ENCODE data around the gene FKBP1C.
"Not testable (repeated sequence)": the region's sequence is repeated elsewhere in the genome, so short reads cannot be mapped to it uniquely, and the experiment has no call there.

Gene FKBP1C

DNA sequence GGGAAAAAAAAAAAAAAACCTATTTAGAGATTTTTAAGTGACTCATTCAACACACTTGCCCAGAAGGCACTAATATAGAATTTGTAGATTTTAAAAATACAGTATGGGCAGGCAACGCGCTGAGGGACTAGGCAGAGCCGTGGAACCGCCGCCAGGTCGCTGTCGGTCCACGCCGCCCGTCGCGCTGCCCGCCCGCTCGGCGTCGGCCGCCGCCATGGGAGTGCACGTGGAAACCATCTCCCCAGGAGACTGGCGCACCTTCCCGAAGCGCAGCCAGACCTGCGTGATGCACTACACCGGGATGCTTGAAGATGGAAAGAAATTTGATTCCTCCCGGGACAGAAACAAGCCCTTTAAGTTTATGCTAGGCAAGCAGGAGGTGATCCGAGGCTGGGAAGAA lies at the start of gene FKBP1C:
Gene FKBP1C (plus strand): TSS at position 127 of the 400 bp plus-strand sequence.
- H3K4me3 ChIP-seq (ENCODE audit: low read length); H3K9me3 ChIP-seq (ENCODE audit: low read length); H3K4me1 ChIP-seq (ENCODE audit: insufficient read depth, low read length); H3K36me3 ChIP-seq (ENCODE audit: insufficient read depth, low read length); H3K27me3 ChIP-seq (ENCODE audit: insufficient read depth, low read length); H2AFZ ChIP-seq (ENCODE audit: low read depth, low read length): not testable (repeated sequence)

GRCh38 chr6:63164047-63164803 lies 47.0 kb upstream of the FKBP1C start:
- H3K9me3 ChIP-seq (ENCODE audit: low read length); H3K4me1 ChIP-seq (ENCODE audit: insufficient read depth, low read length); H2AFZ ChIP-seq (ENCODE audit: low read depth, low read length); H3K36me3 ChIP-seq (ENCODE audit: insufficient read depth, low read length); H3K4me3 ChIP-seq (ENCODE audit: low read length); H3K27me3 ChIP-seq (ENCODE audit: insufficient read depth, low read length): not testable (repeated sequence)

DNA sequence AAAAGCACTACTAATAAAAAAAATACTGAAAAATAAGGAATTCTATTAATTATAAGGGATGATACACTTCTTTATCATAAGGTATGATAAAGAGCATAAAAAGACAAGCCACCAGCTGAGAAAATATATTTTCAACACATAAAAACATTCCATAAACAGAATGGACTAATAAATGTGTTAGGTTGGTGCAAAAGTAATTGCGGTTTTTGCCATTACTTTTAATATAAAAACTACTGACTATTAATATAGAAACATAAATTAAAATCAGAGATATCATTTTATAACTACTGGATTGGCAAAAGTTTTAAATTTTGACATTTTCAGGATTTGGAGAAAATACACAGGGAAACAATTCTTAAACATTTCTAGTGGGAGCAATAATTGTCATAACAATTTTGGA lies 37.1 kb upstream of the FKBP1C start:
- no peak overlapping the region for H3K4me3 ChIP-seq (ENCODE audit: low read length)
- H2AFZ ChIP-seq (ENCODE audit: low read depth, low read length) = no peak overlapping the region
- no peaks in the 10 kb centered on the region for H3K27me3 ChIP-seq (ENCODE audit: insufficient read depth, low read length)
- H3K4me1 ChIP-seq (ENCODE audit: insufficient read depth, low read length) = no peaks in the 10 kb centered on the region
- no peaks in the 10 kb centered on the region for H3K36me3 ChIP-seq (ENCODE audit: insufficient read depth, low read length)
- no peaks in the 10 kb centered on the region for H3K9me3 ChIP-seq (ENCODE audit: low read length)

DNA sequence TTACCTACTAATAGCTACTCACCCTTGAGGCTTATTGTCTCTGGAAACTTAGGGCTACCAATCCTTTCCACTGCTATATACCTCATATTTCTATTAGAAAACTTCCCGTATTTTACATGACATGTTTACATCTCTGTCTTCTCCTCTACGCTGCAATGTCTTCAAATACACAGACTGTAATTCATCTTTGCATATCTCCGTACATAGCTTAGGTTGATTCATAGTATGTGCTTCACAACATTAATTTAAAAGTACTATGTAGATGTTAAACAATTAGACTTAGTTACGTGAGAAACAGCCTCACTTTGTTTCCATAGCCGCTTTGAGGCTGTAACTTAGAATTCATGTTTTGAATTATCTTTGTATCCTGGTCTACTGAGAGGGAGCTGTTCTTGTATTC lies 35.1 kb upstream of the FKBP1C start:
- Histone ChIP-seq H3K27me3 (ENCODE audit: insufficient read depth, low read length) (no peaks in the 10 kb centered on the region), H3K36me3 (ENCODE audit: insufficient read depth, low read length) (no peaks in the 10 kb centered on the region), H3K4me1 (ENCODE audit: insufficient read depth, low read length) (no peaks in the 10 kb centered on the region), H3K9me3 (ENCODE audit: low read length) (no peaks in the 10 kb centered on the region), H2AFZ (ENCODE audit: low read depth, low read length) (no peak overlapping the region), H3K4me3 (ENCODE audit: low read length) (no peak overlapping the region)

DNA sequence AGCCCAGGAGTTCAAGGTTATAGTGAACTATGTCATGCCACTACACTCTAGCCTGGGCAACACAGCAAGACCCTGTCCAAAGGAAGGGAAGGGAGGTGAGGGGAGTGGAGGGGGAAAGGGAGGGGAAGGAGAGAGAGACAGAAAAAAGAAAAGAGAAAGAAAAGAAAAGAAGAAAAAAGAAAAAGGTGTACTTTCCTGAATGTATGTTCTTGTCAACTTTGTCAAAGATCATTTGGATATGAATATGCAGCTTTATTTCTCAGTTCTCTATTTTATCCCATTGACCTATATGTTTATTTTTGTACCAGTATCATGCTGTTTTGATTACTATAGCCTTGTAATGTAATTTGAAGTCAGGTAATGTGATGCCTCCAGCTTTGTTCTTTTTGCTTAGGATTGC lies 30.9 kb upstream of the FKBP1C start:
- Histone ChIP-seq H3K4me1 (ENCODE audit: insufficient read depth, low read length) (no peaks in the 10 kb centered on the region), H3K27me3 (ENCODE audit: insufficient read depth, low read length) (no peaks in the 10 kb centered on the region), H3K36me3 (ENCODE audit: insufficient read depth, low read length) (no peaks in the 10 kb centered on the region), H3K9me3 (ENCODE audit: low read length) (no peaks in the 10 kb centered on the region), H3K4me3 (ENCODE audit: low read length) (no peak overlapping the region), H2AFZ (ENCODE audit: low read depth, low read length) (no peak overlapping the region)

GRCh38 chr6:63186970-63187369 lies 24.3 kb upstream of the FKBP1C start:
- H3K27me3 ChIP-seq (ENCODE audit: insufficient read depth, low read length) = peaks cover 2% of the 10 kb centered on the region
- no peaks in the 10 kb centered on the region for H3K4me1 ChIP-seq (ENCODE audit: insufficient read depth, low read length)
- H3K4me3 ChIP-seq (ENCODE audit: low read length) = no peak overlapping the region
- no peaks in the 10 kb centered on the region for H3K9me3 ChIP-seq (ENCODE audit: low read length)
- H3K36me3 ChIP-seq (ENCODE audit: insufficient read depth, low read length) = no peaks in the 10 kb centered on the region
- no peak overlapping the region for H2AFZ ChIP-seq (ENCODE audit: low read depth, low read length)

DNA sequence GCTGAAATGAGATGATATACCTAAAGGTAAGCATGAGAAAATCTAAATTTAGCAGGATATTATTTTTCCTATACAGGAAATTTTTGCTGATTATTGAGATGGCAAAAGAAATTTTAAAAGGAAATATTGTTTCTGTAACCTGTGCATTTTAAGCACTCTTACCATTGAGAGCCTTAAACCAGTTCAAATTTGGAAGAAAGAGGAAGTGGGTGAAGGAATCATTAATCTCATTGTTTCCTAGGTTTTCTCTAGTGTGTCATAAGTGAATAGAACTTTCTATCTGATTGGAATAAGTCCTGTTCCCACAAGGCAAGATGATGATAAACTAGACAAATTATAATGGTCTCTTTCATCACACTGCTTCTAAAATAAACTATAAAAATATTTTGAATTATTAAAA lies 22.4 kb upstream of the FKBP1C start:
- H3K27me3 ChIP-seq (ENCODE audit: insufficient read depth, low read length) = peaks cover 2% of the 10 kb centered on the region
- H3K4me3 ChIP-seq (ENCODE audit: low read length) = no peak overlapping the region
- no peaks in the 10 kb centered on the region for H3K4me1 ChIP-seq (ENCODE audit: insufficient read depth, low read length)
- no peaks in the 10 kb centered on the region for H3K36me3 ChIP-seq (ENCODE audit: insufficient read depth, low read length)
- H2AFZ ChIP-seq (ENCODE audit: low read depth, low read length) = no peak overlapping the region
- no peaks in the 10 kb centered on the region for H3K9me3 ChIP-seq (ENCODE audit: low read length)

DNA sequence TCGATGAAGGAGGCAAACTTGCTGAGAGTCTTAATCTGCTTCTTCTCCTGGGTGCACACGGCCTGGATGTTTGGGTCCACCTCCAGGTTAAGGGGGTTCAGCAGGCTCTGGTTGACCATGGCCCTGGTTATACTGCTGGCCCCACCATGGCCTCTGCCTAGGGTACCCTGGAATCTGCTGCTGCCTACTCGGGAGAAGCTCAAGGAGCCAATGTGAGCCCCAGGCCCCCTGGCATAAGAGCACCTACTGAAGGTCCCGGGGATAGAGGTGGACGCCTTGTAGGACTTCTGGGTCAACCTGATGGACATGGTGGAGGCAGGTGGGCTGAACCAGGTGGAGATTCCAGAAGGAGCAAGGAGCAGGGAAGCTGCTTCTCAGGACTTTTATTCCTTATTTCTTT lies 17.9 kb upstream of the FKBP1C start:
- Histone ChIP-seq H3K4me3 (ENCODE audit: low read length) (no peak overlapping the region), H3K4me1 (ENCODE audit: insufficient read depth, low read length) (no peaks in the 10 kb centered on the region), H3K36me3 (ENCODE audit: insufficient read depth, low read length) (no peaks in the 10 kb centered on the region), H2AFZ (ENCODE audit: low read depth, low read length) (no peak overlapping the region), H3K9me3 (ENCODE audit: low read length) (no peaks in the 10 kb centered on the region), H3K27me3 (ENCODE audit: insufficient read depth, low read length) (no peaks in the 10 kb centered on the region)

- H3K4me1 ChIP-seq (ENCODE audit: insufficient read depth, low read length) = no peaks in the 10 kb centered on the region
- no peak overlapping the region for H2AFZ ChIP-seq (ENCODE audit: low read depth, low read length)
- H3K4me3 ChIP-seq (ENCODE audit: low read length) = no peak overlapping the region
Observed at GRCh38 chr6:63197741-63198140, 13.5 kb upstream of the FKBP1C start.

DNA sequence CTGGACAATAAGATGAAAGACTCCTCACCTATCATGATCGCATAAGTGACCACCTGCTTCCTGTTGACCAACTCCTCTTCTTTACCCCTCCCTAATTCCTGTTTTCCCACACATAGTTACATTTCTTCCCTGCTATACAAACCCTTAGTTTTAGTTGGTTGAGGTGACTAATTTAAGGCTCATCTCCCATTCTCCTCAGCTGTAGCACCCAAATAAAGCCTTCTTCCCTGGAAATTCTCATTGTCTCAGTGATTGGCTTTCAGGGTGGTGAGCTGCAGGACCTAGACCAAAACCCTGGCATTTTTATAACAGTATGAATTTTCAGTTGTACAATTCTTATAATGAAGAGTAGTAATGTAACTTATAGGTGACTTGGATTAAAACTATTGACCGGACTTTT lies 2.1 kb downstream of the FKBP1C start:
- no peaks in the 10 kb centered on the region for H3K9me3 ChIP-seq (ENCODE audit: low read length)
- no peaks in the 10 kb centered on the region for H3K27me3 ChIP-seq (ENCODE audit: insufficient read depth, low read length)
- no peak overlapping the region for H3K4me3 ChIP-seq (ENCODE audit: low read length)
- no peak overlapping the region for H2AFZ ChIP-seq (ENCODE audit: low read depth, low read length)
- no peaks in the 10 kb centered on the region for H3K36me3 ChIP-seq (ENCODE audit: insufficient read depth, low read length)
- no peaks in the 10 kb centered on the region for H3K4me1 ChIP-seq (ENCODE audit: insufficient read depth, low read length)

More at GRCh38 chr6:63197741-63198140, 13.5 kb upstream of the FKBP1C start:
- no peaks in the 10 kb centered on the region for H3K9me3 ChIP-seq (ENCODE audit: low read length)
- H3K36me3 ChIP-seq (ENCODE audit: insufficient read depth, low read length) = no peaks in the 10 kb centered on the region
- H3K27me3 ChIP-seq (ENCODE audit: insufficient read depth, low read length) = no peaks in the 10 kb centered on the region

DNA sequence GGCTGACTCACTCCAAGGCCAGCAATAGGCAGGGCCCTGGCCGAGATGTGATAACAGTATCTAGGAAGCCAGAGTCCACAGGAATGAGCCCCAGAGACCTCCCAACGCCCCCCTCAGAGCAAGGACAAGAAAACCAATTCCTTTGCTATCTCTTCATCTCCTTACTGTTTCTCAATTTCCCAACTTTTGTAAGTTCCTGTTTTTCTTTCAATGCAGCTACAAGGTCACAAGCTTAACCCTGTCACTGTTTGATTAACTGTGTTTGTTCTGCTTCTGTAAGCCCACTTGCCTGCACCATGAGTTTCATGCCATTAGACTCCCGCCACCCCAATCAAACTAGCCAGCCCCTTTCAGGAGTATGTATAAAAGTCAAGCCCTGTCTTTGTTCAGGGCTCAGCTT lies 3.5 kb downstream of the FKBP1C start:
- no peaks in the 10 kb centered on the region for H3K4me1 ChIP-seq (ENCODE audit: insufficient read depth, low read length)
- H2AFZ ChIP-seq (ENCODE audit: low read depth, low read length) = no peak overlapping the region

GRCh38 chr6:63224179-63224578 lies 12.9 kb downstream of the FKBP1C start:
- Histone ChIP-seq H2AFZ (ENCODE audit: low read depth, low read length) (no peak overlapping the region), H3K9me3 (ENCODE audit: low read length) (no peaks in the 10 kb centered on the region), H3K4me3 (ENCODE audit: low read length) (no peak overlapping the region), H3K36me3 (ENCODE audit: insufficient read depth, low read length) (no peaks in the 10 kb centered on the region), H3K4me1 (ENCODE audit: insufficient read depth, low read length) (no peaks in the 10 kb centered on the region), H3K27me3 (ENCODE audit: insufficient read depth, low read length) (no peaks in the 10 kb centered on the region)

More for the DNA sequence above, 3.5 kb downstream of the FKBP1C start:
- Histone ChIP-seq H3K36me3 (ENCODE audit: insufficient read depth, low read length) (no peaks in the 10 kb centered on the region), H3K9me3 (ENCODE audit: low read length) (no peaks in the 10 kb centered on the region), H3K4me3 (ENCODE audit: low read length) (no peak overlapping the region), H3K27me3 (ENCODE audit: insufficient read depth, low read length) (no peaks in the 10 kb centered on the region)

GRCh38 chr6:63225987-63226386 lies 14.7 kb downstream of the FKBP1C start:
- H3K4me3 ChIP-seq (ENCODE audit: low read length); H3K4me1 ChIP-seq (ENCODE audit: insufficient read depth, low read length); H2AFZ ChIP-seq (ENCODE audit: low read depth, low read length); H3K36me3 ChIP-seq (ENCODE audit: insufficient read depth, low read length); H3K27me3 ChIP-seq (ENCODE audit: insufficient read depth, low read length); H3K9me3 ChIP-seq (ENCODE audit: low read length): not testable (repeated sequence)
